Fibroblast of skin of left biceps (primary cell): ENCODE data around the gene PTPN4.
A peak's percentile ranks its signal among the peaks of the same experiment; 100 is the strongest.

Experiments
- DNase-seq, 2 experiments: peaks; one replicate each; pipeline ENCODE4 v3.0.0-alpha.2; 2013; ENCODE audit warnings: low read depth in 2 of 2

PTPN4 gene

DNA sequence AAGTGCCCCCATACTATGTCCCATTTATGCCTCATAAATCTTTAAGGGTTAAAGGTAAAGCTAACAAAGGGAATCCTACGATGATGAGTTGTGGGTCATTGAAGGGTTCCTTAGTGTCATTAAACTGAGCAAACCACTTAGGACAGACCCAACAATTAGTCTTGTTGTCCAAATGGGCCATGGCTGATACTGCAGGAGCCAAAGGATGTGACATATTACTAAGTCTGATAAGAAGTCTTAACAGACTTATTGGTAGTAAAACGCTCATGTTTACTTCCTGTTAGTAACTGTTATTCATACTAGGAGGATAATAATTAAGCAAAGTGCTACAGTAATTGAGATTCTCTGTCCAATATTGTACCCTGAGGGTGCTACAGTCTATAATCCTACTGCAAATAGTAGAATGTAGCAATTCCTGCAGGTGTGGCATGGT, 96.8 kb downstream of the PTPN4 start:
- no peak for DNase-seq

DNA sequence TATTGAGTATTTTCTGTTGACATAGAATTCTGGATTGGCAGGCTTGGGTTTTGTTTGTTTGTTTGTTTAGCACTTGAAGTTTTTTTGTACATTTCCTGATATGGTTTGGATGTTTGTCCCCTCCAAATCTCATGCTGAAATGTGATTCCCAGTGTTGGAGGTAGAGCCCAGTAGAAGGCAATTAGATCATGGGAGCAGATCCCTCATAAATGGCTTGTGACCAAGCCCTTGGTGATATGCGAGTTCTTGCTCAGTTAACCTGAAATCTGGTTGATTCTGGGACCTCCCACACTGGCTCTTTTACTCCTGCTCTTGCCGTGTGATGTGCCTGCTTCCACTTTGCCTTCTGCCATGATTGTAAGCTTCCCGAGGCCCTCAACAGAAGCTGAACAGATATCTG, 98.0 kb downstream of the PTPN4 start:
- no peak for DNase-seq

DNA sequence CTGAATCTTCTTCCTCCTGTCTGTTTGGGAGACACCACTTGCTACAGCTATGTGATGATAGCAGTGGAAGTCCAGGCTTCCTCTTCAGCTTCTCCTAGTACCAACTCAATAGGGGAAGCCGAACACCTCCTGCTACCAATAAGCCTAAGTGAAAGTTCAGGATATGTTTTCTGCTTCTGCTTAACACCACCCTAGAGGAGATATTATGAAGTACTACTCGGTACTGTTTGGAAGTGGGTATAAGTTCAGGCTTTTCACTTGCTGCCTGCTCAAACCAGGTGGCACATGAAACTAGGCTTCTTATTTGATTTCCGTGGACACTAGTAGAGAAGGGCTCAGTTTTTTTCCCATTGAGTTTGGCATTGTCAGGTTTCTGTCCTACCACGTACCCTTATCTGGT, 99.8 kb downstream of the PTPN4 start:
- DNase-seq = no peak

DNA sequence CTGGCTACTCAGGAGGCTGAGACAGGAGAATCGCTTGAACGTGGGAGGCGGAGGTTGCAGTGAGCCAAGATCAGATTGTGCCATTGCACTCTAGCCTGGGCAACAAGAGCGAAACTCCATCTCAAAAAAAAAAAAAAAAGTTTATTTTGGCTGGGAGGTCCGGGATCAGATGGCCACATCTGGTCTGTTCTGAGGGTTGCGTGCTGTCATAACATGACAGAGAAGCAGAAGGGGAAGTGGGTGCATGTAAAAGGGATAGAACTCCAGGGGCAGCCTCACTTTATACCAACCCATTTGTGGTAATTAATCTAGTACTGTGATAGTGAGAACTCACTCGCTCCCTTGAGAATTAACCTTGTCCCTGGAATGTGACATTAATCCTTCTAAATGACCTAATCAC, 101.2 kb downstream of the PTPN4 start:
- DNase-seq = no peak

DNA sequence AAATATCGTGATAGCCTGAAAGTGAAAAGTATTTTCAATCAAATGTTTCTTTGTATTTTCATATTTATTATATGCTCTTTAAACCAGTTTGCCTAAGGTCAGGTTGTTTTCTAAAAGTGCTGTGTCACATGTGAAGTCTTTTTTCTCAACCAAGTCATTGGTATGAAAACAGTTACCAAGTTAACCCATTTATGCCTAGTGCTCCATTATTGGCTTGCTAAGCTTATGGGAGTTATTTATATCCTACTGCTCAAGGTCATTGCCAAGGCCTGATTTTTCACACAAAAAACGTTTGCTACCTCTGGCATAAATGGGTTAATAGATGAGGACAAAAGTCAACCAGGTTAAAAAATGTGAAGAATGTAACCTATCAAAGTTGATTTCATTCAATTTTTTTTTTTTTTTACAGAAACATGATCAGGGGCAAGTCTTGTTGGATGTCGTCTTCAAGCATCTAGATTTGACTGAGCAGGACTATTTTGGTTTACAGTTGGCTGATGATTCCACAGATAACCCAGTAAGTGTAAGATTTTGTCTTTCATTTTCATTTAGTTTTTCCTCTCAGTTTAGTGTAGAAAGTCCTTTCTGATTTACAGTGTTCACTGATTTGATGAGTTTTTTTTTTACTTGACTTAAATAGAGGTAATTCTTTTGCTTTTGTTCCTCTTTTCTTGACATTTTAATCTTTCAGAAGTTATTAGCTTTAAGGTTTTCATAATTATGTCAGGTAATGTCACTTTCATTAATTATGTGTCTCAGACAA, 102.6 kb downstream of the PTPN4 start:
- no peak for DNase-seq

DNA sequence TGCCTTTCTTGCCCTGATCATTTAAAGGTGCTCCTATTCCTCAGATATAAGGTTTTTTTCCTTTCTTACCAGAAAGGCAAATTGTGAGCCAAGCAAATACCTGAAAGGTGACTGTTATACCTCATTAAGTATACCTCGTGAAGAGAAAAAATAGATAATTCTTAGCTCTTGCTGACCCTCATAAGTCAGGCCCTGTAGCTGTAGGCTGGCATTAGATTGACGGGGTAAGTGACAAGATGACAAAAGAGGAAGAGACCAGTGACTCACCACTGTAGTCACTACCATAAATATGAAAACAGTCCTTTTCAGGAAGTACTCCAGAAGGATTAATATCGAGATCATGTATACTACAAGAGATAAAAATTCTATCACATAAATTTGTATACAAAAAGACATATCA, 104.6 kb downstream of the PTPN4 start:
- no peak for DNase-seq

DNA sequence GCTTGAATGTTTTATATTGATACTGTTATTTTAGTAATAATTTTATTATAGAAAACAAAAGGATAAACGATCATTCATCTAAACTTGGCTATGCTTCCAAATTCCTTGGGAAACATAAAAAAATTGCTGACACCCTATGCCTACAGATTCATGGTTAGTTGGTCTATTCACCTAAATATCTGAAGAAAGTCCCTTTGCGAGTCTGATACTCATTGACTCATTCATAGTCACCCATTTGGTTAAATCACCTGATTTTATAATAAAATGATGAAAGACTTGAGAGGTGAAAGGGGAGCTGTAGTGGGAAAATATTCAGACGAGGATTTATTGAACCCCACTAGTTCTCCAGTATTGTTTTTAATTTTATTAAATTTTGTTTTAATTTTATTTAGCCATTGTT, 112.0 kb downstream of the PTPN4 start:
- no peak for DNase-seq

DNA sequence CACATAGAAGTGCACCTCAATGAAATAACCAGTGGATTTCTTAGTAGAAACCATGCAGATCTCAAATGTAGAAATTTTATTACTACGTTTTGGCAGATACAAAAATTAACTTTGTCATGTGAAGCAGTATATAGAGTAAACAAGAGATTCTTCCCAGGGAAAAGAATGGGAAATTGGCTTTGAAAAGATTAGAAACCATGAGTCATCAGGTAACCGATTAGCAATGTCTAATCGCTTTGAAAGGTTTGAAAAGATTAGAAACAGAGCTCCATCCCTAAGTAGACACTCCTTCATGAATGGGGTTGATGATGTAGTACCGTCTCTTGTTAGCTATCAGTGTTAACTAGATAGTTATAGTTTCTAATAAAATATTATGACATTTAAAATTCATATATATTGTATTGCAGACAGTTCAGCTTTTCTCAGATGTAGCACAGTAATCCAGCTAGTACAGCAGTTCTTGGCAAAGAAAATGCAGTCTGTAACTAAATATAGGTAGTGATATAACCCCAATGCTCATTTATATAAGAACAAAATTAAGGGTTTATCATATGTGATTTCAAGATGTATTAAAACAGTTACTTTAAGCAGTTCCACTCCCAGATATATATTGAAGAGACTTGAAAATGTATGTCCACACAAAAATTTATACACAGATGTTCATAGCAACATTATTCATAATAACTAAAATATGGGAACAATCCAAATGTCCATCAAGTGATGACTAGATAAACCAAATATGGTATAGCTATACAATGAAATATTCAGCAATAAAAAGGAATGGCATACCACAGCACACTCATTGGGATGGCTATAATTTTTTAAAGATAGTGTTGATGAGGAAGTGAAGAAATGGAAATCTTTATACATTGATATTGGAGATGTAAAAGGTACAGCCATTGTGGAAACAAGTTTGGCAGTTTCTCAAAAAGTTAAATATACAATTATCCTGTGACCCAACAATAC, 113.9 kb downstream of the PTPN4 start:
- peak; percentile 17 to 23 for DNase-seq

DNA sequence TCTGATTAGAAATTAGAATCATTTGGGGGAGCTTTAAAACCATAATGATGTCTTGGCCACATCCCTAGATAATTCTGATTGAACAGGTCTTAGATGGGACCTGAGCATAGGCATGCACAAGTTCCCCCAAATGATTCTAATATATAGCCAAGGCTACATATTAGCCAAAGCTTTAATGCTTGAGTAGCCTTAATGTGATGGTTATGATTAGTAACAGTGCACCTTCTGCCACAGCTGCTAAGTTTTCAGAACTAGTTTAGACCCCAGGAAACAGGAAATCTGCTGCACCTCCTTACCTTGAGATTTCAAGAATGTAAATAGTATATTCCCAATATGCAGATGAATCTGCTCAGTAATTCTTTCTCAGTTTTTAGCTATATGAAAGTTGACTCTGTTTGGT, 119.8 kb downstream of the PTPN4 start:
- DNase-seq = no peak

DNA sequence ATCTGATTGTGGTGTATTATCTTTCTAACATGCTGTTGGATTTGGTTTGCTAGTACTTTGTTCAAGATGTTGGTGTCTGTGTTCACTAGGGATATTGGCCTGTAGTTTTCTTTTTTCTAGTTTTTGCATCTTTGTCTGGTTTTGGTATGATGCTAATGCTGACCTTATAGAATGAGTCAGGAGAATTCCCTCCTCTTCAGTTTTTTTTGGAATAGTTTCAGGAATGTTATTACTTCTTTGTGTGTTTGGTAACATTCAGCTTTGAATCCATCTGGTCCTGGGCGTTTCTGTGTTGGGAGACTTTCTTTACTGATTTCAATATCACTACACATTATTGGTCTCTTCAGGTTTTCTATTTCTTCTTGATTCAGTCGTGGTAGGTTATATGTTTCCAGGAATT, 129.0 kb downstream of the PTPN4 start:
- peak; percentile 78 to 82 for DNase-seq

DNA sequence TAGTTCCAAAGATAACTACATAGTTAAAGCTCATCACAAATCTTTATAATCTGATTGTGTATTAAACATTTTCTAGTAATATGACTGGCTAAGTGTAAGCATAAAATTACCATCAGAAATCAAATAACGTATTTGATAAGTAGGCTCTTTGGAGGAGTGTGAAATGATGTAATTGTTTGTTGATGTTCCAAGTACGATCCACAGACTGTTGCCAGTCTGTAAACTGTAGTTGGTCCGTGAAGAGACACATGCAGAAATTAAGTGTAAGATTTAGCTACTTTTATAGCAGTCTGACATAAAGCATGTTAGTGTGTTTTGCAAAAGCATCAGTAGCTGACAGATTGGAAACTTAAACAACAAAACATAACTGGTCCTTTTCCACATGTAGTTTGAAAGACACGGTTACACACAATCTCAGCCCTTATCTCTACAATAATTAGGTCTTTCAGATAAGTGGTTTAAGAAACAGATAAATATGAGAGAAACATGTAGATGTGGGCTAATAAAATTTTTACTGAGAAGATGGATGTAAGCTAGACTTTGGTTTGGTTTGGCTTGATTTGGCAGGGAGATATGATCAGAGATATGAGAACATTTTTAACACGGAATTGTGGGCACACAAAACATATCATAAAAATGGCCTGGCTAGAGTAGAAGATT, 138.1 kb downstream of the PTPN4 start:
- no peak for DNase-seq

DNA sequence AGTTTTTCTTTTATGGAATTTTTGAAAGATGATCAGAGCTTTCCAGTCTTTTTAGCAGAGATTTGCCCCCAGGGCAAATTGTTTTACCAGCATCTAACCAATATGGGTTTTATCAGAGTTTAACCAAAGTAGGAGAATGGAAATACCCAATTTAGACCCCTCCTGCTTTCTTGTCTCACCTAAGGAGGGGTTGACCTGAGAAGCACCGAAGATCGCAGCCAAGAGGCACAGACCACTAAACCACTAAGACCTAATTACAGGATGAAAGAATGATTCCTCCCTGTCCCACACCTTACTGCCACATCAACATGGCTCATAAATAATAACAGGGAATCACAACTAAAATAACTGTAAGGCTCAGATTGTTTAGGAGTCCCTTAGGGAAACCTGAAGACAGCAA, 141.3 kb downstream of the PTPN4 start:
- DNase-seq = no peak

DNA sequence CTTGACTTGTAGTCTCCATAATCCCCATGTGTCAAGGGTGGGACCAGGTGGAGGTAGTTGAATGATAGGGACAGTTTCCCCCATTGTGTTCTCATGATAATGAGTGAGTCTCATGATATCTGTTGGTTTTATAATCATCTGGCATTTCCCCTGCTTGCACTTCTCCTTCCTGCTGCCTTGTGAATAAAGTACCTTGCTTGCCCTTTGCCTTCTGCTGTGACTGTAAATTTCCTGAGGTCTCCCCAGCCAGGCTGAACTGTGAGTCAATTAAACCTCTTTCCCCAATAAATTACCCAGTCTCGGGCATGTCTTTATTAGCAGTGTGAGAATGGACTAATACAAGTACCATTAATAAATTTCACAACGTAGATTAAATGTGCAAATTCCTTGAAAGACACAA, 150.8 kb downstream of the PTPN4 start:
- DNase-seq = no peak

DNA sequence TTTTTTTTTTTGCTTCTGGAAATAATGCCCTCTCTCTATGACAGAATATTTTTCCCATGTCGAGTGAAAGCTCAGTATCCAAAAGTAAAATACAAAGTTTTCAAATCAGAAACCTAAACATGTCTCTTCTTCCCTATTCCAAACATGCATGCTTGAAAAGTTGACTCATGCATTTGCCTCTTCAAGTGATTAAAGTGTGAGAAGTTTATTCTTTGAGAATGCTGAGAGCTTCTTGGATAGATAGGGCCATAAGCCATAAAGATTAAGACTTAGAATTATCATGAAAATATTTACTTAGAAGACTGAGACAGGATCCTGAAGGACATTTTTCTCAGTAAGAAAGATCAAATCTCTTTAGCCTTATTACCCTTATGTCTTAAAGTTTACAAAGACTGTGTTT, 154.5 kb downstream of the PTPN4 start:
- DNase-seq = no peak

DNA sequence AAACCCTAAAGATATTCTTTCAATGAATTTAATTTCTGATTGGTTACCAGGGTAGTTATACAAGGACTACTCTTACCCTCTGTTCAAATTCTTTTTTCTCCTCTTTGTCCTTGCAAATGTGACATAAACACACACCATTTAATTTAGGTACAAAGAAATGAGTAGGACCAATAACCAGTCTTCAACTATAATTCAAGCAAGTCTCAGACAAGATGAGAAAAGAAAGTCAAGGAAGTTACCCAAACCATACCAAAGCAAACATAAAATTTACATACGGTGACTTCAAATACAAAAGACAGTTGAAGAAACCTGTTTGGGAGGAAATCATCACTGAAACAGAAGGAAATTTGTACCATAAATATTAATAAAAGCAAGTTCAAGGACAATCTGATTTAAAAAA, 162.1 kb downstream of the PTPN4 start:
- no peak for DNase-seq

DNA sequence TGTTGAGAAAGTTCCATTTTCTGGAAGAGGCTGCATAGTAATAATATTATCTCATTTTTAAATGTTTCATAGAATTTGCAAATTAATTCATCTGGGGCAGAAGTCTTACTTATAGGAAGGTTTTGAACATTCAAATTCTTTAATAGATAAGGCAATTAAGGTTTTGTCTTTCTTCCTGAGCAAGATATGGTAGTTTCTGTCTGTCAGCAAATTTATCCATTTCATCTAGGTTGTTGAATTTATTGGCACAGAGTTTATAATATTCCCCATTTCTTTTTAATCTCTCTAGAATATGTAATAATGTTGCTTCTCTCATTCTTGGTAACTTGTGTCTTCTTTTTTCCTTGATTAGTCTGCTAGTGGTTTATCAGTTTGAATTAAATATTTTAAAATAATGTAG, 163.0 kb downstream of the PTPN4 start:
- DNase-seq = no peak

DNA sequence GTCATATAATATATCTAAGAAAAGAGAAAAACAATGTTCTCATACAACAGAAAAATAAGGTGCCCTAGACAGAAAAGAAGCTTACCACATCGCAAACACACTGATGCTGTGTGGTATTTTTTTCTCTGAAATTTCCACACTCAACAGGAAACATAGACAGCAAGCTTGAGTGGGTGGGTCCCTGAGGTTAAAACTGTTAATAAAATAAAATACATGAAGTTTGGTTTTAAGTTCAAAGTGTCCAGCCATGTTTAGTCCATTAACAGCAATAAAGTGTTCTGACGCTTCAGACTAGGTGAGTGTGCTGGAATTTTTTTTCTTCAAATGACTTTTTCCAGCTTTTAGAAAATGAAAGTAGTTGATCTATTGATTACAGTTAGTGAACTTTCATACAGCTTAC, 169.8 kb downstream of the PTPN4 start:
- DNase-seq = no peak

DNA sequence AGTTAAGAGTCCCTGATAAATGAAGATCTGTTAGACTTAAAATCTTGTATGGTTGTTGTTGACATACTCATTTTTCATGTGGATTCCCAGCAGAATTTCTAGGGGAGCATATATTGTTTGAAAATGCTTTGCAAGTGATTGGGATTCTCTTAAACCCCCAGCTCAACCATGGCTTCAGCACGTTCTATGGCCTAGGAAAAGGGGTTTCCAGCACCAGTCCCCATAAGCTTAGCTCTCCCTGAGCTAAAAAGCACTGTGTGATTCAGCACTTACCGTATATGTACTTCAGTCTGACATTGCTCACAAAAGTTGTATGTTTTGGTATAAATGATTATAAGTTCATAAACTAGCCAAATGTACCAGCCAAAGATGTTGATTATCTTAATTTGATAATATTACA, 173.1 kb downstream of the PTPN4 start:
- no peak for DNase-seq

DNA sequence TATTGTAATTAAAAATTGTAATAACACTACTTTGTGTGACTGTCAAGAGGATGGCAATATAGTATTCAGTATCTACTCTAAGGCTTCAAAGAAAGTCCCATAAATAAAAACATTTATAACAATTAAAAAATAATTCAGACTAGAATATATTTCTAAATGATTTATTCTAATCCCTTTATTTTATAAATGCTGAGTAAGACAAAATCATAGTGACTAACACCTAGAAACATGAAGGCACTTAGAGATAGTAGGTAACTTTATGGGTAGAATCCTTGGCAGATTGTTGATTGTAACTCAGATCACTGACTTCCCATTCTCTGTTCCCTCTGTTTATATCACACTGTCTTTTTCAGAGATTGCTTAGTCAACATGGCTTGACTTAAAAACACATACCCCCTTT, 174.6 kb downstream of the PTPN4 start:
- no peak for DNase-seq

DNA sequence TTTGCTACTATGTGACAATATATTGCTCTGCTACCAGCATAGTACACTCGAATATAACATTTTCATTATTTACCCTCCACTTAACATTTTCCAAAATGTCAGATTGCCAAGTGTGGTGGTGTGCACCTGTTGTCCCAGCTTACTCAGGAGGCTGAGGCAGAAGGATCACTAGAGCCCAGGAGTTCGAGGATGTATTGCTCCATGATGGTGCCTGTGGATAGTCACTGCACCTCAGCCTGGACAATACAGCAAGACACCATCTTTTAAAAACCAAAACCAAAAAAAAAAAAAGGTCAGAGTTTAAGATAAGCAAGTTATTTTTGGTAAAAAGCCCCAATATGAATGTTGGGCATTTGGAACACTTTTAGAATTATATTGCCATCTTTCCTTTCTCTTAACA, 178.0 kb downstream of the PTPN4 start:
- DNase-seq = no peak

DNA sequence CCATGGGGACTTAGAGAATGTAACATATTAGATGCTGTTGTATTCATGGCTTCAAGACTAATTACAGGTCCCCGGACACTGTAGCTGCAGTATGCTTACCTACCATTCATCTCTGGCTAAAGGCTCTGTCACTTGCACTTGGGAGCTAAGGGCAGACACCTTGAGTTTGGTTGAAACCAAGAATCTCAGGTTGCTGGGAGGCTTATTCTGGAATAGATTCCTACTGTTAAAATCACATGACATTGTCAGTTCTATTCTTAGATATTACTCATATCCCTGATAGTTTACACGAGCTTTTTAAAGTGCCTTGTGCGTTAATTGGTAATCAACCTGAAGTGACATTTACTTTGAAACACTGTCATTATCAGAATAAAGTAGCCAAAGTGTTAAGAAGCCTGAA, 180.2 kb downstream of the PTPN4 start:
- no peak for DNase-seq

DNA sequence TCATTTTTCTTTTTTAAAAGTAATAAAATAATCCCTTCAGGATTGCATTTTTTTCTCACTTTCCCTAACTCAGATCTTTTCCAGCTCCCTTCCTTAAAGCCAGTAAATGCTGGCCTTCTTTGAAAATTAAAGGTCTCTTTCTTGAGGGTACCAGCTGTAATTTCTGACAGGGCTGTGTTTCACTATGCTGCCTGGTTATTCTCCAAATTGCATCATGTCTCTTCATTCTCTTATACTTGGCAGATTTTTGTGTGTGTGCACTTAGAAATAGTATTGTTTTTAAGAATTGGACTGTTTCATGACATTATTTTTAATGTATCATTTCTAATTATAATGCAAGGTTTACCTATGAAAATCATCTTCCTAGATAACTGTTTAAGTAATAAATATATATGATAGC, 181.1 kb downstream of the PTPN4 start:
- no peak for DNase-seq

DNA sequence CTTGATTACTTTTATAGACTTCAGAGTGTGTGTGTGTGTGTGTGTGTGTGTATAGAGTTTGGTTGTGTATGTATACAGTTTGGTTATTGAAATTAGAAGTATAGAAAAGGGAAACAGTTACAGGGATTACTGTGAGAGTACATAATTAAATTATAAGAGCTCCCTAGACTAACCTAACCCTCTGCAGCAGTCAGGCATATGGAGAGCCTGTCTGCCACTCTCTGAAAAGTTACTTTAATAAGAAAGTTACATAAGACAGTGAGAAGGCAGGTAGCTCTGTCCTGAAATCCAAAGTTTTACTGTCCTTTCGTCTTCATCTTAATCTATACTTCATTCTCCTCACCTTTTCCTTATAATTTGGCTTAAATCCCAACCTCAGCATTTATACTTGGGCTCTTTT, 181.7 kb downstream of the PTPN4 start:
- no peak for DNase-seq
